Measurements from ENCODE around the gene GGPS1. TPM values are rescaled to one million over a fixed set of nuclear protein-coding genes. Genes with fewer than 3 reads are reported as not detected.

GGPS1 gene
- total RNA-seq, 4 donors from 2014 or later: 18.9 to 26.5 (median 21.4) TPM

- TF ChIP-seq EP300 (IDR thresholded peaks at IDR 0.05) (no peak), POLR2AphosphoS5 (IDR thresholded peaks at IDR 0.05) (no peak), POLR2A (IDR thresholded peaks at IDR 0.05) (no peak), CTCF (IDR thresholded peaks at IDR 0.05) (no peak)
- Histone ChIP-seq H3K9me3 (no peaks in the 10 kb centered on the region), H3K36me3 (no peaks in the 10 kb centered on the region), H3K4me3 (no peak overlapping the region), H3K27me3 (no peaks in the 10 kb centered on the region), H3K4me1 (peaks cover 22% of the 10 kb centered on the region), H3K27ac (no peak overlapping the region)
- WGBS: 94% methylated on average over 12 of the region's 12 CpGs
- no peak for DNase-seq (ENCODE audit: low spot score in 2 of 2)
Observed at GRCh38 chr1:235290740-235291502, 37.4 kb upstream of the GGPS1 start.

- Histone ChIP-seq H3K27me3 (no peaks in the 10 kb centered on the region), H3K27ac (no peak overlapping the region), H3K4me3 (no peak overlapping the region), H3K9me3 (no peaks in the 10 kb centered on the region), H3K36me3 (no peaks in the 10 kb centered on the region), H3K4me1 (peaks cover 19% of the 10 kb centered on the region)
- TF ChIP-seq CTCF (IDR thresholded peaks at IDR 0.05): no peak
- no peak for TF ChIP-seq EP300 (IDR thresholded peaks at IDR 0.05)
- TF ChIP-seq POLR2A (IDR thresholded peaks at IDR 0.05): no peak
- TF ChIP-seq POLR2AphosphoS5 (IDR thresholded peaks at IDR 0.05): no peak
- WGBS: 57% methylated on average over 6 of the region's 6 CpGs
- no peak for DNase-seq (ENCODE audit: low spot score in 2 of 2)
Observed at GRCh38 chr1:235291599-235292091, 36.7 kb upstream of the GGPS1 start.

- H3K27ac ChIP-seq: no peak overlapping the region
- no peaks in the 10 kb centered on the region for H3K27me3 ChIP-seq
- 94% methylated on average over 4 of the region's 4 CpGs for WGBS
- H3K9me3 ChIP-seq: no peaks in the 10 kb centered on the region
- TF ChIP-seq POLR2A (IDR thresholded peaks at IDR 0.05): no peak
- TF ChIP-seq POLR2AphosphoS5 (IDR thresholded peaks at IDR 0.05): no peak
- TF ChIP-seq CTCF (IDR thresholded peaks at IDR 0.05): no peak
- no peak for TF ChIP-seq EP300 (IDR thresholded peaks at IDR 0.05)
- no peak for DNase-seq (ENCODE audit: low spot score in 2 of 2)
- H3K4me1 ChIP-seq: peaks cover 12% of the 10 kb centered on the region
- no peaks in the 10 kb centered on the region for H3K36me3 ChIP-seq
- H3K4me3 ChIP-seq: no peak overlapping the region
Observed at GRCh38 chr1:235292790-235293189, 35.6 kb upstream of the GGPS1 start.

GRCh38 chr1:235293322-235293942, 34.9 kb upstream of the GGPS1 start:
- Histone ChIP-seq H3K27ac (no peak overlapping the region), H3K4me1 (peaks cover 16% of the 10 kb centered on the region), H3K27me3 (no peaks in the 10 kb centered on the region), H3K36me3 (no peaks in the 10 kb centered on the region), H3K4me3 (no peak overlapping the region), H3K9me3 (no peaks in the 10 kb centered on the region)
- TF ChIP-seq CTCF (IDR thresholded peaks at IDR 0.05) (no peak), POLR2AphosphoS5 (IDR thresholded peaks at IDR 0.05) (no peak), POLR2A (IDR thresholded peaks at IDR 0.05) (no peak), EP300 (IDR thresholded peaks at IDR 0.05) (no peak)
- DNase-seq (ENCODE audit: low spot score in 2 of 2): no peak

GRCh38 chr1:235295902-235296350, 32.4 kb upstream of the GGPS1 start:
- no peak for TF ChIP-seq POLR2A (IDR thresholded peaks at IDR 0.05)
- TF ChIP-seq POLR2AphosphoS5 (IDR thresholded peaks at IDR 0.05): no peak
- TF ChIP-seq EP300 (IDR thresholded peaks at IDR 0.05): no peak
- TF ChIP-seq CTCF (IDR thresholded peaks at IDR 0.05): no peak
- Histone ChIP-seq H3K9me3 (no peaks in the 10 kb centered on the region), H3K27me3 (no peaks in the 10 kb centered on the region), H3K4me1 (peaks cover 26% of the 10 kb centered on the region), H3K4me3 (no peak overlapping the region), H3K27ac (no peak overlapping the region), H3K36me3 (no peaks in the 10 kb centered on the region)
- no peak for DNase-seq (ENCODE audit: low spot score in 2 of 2)
- 86% methylated on average over 5 of the region's 5 CpGs for WGBS
